Neutrophil (primary cell): ENCODE results near the gene FAAP100.

Source experiments
- H3K27ac ChIP-seq: fragments of 200-600 bp; sonication (generic); 2 replicates; pipeline ENCODE4 v1.5.1; 2016; ENCODE audit warnings: mild to moderate bottlenecking, moderate library complexity
- H3K27me3 ChIP-seq: fragments of 200-600 bp; sonication (generic); 2 replicates; pipeline ENCODE4 v1.6.0; 2016; ENCODE audit warnings: mild to moderate bottlenecking
- H3K36me3 ChIP-seq: fragments of 200-600 bp; sonication (generic); 2 replicates; pipeline ENCODE4 v1.5.1; 2017
- H3K4me1 ChIP-seq, 2 experiments: fragments of 200-600 bp in 1 of 2; sonication (generic) in 1 of 2; 1 replicate in 1 of 2; 2 replicates in 1 of 2; pipeline versions ENCODE4 v1.5.1 to v1.6.1; 2013 to 2016; ENCODE audit warnings: low read depth in 1 of 2, low read length in 1 of 2, mild to moderate bottlenecking in 1 of 2, moderate library complexity in 1 of 2; ENCODE audit not compliant: control insufficient read depth in 1 of 2, insufficient read depth in 1 of 2
- H3K4me3 ChIP-seq, 2 experiments: fragments of 200-600 bp in 1 of 2; sonication (generic) in 1 of 2; 1 replicate in 1 of 2; 2 replicates in 1 of 2; pipeline ENCODE4 v1.5.1; 2013 to 2016; ENCODE audit warnings: low read depth in 1 of 2, low read length in 1 of 2, mild to moderate bottlenecking in 1 of 2, moderate library complexity in 1 of 2
- H3K9me3 ChIP-seq: fragments of 200-600 bp; sonication (generic); 2 replicates; pipeline ENCODE4 v1.5.1; 2016
- TF ChIP-seq, protein P1 (sequence below): fragments of 200-600 bp; sonication (generic); IDR thresholded peaks from 2 replicates; pipeline ENCODE4 v1.5.1; 2016; ENCODE audit warnings: antibody characterized with exemption

Gene FAAP100

DNA sequence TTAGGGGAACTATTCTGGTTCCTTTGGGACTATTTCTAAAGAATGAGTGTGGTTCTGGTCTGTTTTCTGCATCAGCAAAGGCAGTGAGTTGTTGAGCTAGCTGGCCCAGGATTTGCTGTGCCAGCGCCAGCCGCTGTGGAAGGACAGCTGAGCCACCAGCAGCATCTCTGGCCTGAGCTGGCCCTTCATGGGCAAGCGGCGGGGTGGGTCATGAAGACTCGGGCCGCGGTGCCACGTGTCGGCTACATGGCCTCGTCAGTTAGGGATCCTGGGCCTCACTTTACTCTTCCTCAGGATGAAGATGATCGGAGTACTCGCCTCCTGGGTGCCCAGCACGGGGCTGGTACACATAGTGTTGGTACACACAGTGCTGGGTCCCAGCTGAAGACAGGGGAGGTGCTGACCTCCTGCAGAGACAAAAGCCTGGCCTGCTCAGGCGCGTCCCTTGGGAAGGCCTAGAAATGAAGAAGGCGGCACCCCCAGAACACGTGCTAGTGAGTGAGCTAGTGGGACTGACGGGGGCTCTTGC lies 17.9 kb upstream of the FAAP100 start:
- H3K4me1 ChIP-seq = no peaks in the 10 kb centered on the region
- no peak overlapping the region for H3K27ac ChIP-seq
- no peaks in the 10 kb centered on the region for H3K9me3 ChIP-seq
- H3K36me3 ChIP-seq = peaks cover 93% of the 10 kb centered on the region
- no peaks in the 10 kb centered on the region for H3K27me3 ChIP-seq
- H3K4me3 ChIP-seq = no peak overlapping the region
- TF ChIP-seq, protein P1, sequence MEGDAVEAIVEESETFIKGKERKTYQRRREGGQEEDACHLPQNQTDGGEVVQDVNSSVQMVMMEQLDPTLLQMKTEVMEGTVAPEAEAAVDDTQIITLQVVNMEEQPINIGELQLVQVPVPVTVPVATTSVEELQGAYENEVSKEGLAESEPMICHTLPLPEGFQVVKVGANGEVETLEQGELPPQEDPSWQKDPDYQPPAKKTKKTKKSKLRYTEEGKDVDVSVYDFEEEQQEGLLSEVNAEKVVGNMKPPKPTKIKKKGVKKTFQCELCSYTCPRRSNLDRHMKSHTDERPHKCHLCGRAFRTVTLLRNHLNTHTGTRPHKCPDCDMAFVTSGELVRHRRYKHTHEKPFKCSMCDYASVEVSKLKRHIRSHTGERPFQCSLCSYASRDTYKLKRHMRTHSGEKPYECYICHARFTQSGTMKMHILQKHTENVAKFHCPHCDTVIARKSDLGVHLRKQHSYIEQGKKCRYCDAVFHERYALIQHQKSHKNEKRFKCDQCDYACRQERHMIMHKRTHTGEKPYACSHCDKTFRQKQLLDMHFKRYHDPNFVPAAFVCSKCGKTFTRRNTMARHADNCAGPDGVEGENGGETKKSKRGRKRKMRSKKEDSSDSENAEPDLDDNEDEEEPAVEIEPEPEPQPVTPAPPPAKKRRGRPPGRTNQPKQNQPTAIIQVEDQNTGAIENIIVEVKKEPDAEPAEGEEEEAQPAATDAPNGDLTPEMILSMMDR = no peak

DNA sequence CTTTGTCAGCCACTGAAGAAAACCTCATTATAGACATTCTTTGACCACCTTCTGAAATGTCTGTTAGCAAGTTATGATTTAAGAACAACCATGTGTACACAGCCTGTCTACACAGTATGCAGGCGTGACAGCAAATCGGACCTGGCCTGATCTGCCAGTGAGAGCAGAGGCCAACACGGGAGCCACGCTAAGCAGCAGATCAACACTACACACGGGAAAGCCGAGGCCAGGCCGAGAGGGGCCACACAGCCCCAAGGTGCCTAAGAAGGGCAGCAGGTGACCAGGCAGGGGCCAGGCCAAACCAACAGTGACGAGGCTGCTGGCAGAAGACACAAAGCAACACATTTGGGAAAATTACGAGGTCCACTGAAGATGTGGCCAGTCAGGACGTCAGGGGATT lies 16.3 kb upstream of the FAAP100 start:
- Histone ChIP-seq H3K27me3 (no peaks in the 10 kb centered on the region), H3K4me1 (peaks cover 9 to 12% of the 10 kb centered on the region in 2 experiments), H3K36me3 (peaks cover 91% of the 10 kb centered on the region), H3K4me3 (no peak overlapping the region), H3K27ac (no peak overlapping the region), H3K9me3 (no peaks in the 10 kb centered on the region)
- TF ChIP-seq, protein P1 = no peak

DNA sequence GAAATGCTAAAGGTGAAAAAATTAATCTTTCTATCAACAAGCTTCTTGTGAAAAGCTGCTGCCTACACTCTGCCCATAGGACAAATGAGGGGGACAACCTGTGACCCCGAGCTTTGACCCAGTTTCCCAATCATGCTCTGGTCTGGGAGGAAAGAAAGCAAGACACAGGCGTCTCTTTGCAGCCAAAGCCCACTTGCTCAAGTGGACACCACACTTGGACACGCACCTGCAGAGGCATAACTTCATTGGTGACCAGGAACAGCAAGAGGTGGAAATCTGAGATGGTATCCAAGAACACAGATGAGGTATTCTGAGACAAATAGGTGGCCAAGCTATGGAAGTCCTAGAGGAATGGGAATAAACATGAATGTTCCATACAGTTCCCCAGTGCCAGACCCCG lies 15.0 kb upstream of the FAAP100 start:
- H3K27me3 ChIP-seq = no peaks in the 10 kb centered on the region
- H3K4me1 ChIP-seq = peaks cover 9 to 12% of the 10 kb centered on the region in 2 experiments
- peaks cover 90% of the 10 kb centered on the region for H3K36me3 ChIP-seq
- TF ChIP-seq, protein P1 = no peak
- no peak overlapping the region for H3K27ac ChIP-seq
- H3K9me3 ChIP-seq = no peaks in the 10 kb centered on the region
- H3K4me3 ChIP-seq = no peak overlapping the region

DNA sequence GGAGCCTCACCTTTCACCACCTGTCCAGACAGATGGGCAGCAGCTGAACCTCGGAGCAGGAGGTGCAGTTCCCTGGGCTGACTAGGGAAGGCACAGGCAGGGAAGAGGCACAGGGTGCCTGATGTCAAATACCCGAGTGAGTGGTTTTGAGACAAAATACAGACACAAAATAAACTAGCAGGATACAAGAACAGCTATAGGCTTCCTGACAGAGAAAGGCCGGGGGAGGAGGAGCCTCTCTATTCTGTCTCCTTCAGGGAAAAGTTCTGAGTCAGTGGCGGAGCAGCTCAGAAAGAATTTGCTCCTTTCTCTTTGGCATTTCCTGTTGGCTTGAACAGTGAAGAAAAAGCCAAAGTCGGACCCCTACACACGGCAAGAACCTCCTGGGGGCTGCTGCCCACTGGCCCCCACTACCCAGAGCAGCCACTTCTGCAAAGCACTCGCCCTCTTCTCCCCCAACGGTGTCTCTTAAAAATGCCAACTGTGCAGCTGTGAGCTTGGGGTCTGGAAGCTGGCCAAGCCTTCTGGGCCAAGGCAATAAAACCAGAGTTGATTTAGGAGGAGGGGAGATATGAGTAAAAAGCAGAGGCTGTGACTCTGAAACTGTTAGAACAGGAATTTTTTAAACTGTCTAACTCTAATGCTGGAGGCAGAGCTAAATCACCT lies 14.4 kb upstream of the FAAP100 start:
- Histone ChIP-seq H3K27me3 (no peaks in the 10 kb centered on the region), H3K27ac (no peak overlapping the region)

DNA sequence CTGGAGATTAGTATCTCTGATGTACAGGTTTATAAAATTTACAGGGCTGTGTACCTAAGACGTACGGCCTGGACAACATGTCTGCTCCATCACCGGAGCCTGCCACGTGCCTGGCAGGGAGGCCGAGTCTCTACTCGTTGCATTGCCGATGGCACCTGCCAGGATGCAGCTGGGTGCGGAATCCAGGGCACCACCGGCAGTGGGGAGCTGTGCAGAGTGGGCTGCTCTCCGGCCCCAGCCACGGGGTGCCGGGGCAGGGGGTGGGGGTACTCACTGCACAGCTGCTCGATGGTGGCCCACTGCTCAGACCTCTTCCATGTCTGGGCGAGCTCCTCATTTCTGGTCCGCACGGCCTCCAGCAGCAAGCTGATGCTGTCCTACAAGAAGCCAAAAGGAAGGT lies 13.1 kb upstream of the FAAP100 start:
- H3K4me1 ChIP-seq = peaks cover 23 to 27% of the 10 kb centered on the region in 2 experiments
- TF ChIP-seq, protein P1 = no peak
- no peak overlapping the region for H3K4me3 ChIP-seq
- H3K27me3 ChIP-seq = no peaks in the 10 kb centered on the region
- no peak overlapping the region for H3K27ac ChIP-seq
- peaks cover 72% of the 10 kb centered on the region for H3K36me3 ChIP-seq
- H3K9me3 ChIP-seq = no peaks in the 10 kb centered on the region

More for the DNA sequence above, 14.4 kb upstream of the FAAP100 start:
- TF ChIP-seq, protein P1 = no peak
- H3K36me3 ChIP-seq = peaks cover 84% of the 10 kb centered on the region
- H3K4me1 ChIP-seq = peaks cover 9 to 14% of the 10 kb centered on the region in 2 experiments
- H3K4me3 ChIP-seq = no peak overlapping the region
- H3K9me3 ChIP-seq = no peaks in the 10 kb centered on the region
